ENCODE measurements around the gene SLC35F3.
"Not testable (repeated sequence)": the region's sequence is repeated elsewhere in the genome, so short reads cannot be mapped to it uniquely, and the experiment has no call there.

The SLC35F3 gene

GRCh38 chr1:234206651-234207284, 302.3 kb downstream of the SLC35F3 start:
- DNase-seq, result no peak

GRCh38 chr1:234208351-234208750, 303.9 kb downstream of the SLC35F3 start:
- DNase-seq, result no peak

- no peak for DNase-seq
Observed at GRCh38 chr1:234208791-234209190, 304.3 kb downstream of the SLC35F3 start.

GRCh38 chr1:234210429-234210828, 306.0 kb downstream of the SLC35F3 start:
- not testable (repeated sequence) for DNase-seq

GRCh38 chr1:234211855-234212254, 307.4 kb downstream of the SLC35F3 start:
- not testable (repeated sequence) for DNase-seq

- DNase-seq, result no peak
Observed at GRCh38 chr1:234212764-234213657, 308.5 kb downstream of the SLC35F3 start.

GRCh38 chr1:234213658-234214128, 309.2 kb downstream of the SLC35F3 start:
- no peak for DNase-seq

GRCh38 chr1:234214129-234214910, 309.8 kb downstream of the SLC35F3 start:
- peak; percentile 53 for DNase-seq

- DNase-seq, result no peak
Observed at GRCh38 chr1:234214911-234215892, 310.7 kb downstream of the SLC35F3 start.

GRCh38 chr1:234216116-234216703, 311.7 kb downstream of the SLC35F3 start:
- no peak for DNase-seq

- no peak for DNase-seq
Observed at GRCh38 chr1:234217316-234217840, 312.9 kb downstream of the SLC35F3 start.

- DNase-seq, result no peak
Observed at GRCh38 chr1:234218078-234218477, 313.6 kb downstream of the SLC35F3 start.

GRCh38 chr1:234219711-234220110, 315.2 kb downstream of the SLC35F3 start:
- no peak for DNase-seq

- DNase-seq, result no peak
Observed at GRCh38 chr1:234221601-234222000, 317.1 kb downstream of the SLC35F3 start.

GRCh38 chr1:234222561-234223280, 318.2 kb downstream of the SLC35F3 start:
- DNase-seq, result no peak

GRCh38 chr1:234226113-234226818, 321.8 kb downstream of the SLC35F3 start:
- DNase-seq, result no peak

GRCh38 chr1:234226819-234227165, 322.3 kb downstream of the SLC35F3 start:
- DNase-seq, result no peak

GRCh38 chr1:234229581-234230387, 325.3 kb downstream of the SLC35F3 start:
- DNase-seq, result no peak

- no peak for DNase-seq
Observed at GRCh38 chr1:234230414-234230862, 326.0 kb downstream of the SLC35F3 start.
